B cell (primary cell): ENCODE data around the gene KIAA1614. TPM values are rescaled to one million over a fixed set of nuclear protein-coding genes. Genes with fewer than 3 reads are reported as not detected.

Source experiments
- ATAC-seq: fragments of 200-7000 bp; cut with Tn5 transposase; one replicate; pipeline ENCODE4 v1.10.0; 2021; ENCODE audit warnings: low read depth, mild to moderate bottlenecking, moderate number of reproducible peaks, moderate library complexity
- CTCF ChIA-PET: fragments of 350-600 bp; sonication (Branson Sonifier 250); formaldehyde crosslinking; loops from one replicate; lab custom pipeline; 2021; ENCODE audit warnings: antibody characterized with exemption, inconsistent platforms; lab: Charles Lee
- POLR2A ChIA-PET: fragments of 350-600 bp; sonication (Branson Sonifier 250); formaldehyde crosslinking; loops from one replicate; lab custom pipeline; 2021; ENCODE audit warnings: antibody characterized with exemption; lab: Charles Lee
- DNase-seq: peaks from one replicate; pipeline ENCODE4 v3.0.0; 2013
- H2AFZ ChIP-seq: 2 replicates; pipeline ENCODE4 v1.6.1; 2012; ENCODE audit warnings: mild to moderate bottlenecking, low read depth, low read length; ENCODE audit not compliant: insufficient read depth, poor library complexity, severe bottlenecking
- H3K27ac ChIP-seq, 2 donors: 1 replicate in 1 of 2; 2 replicates in 1 of 2; pipeline ENCODE4 v1.5.1; 2012 to 2013; ENCODE audit warnings: low read length in 2 of 2, mild to moderate bottlenecking in 2 of 2, moderate library complexity in 1 of 2
- H3K27me3 ChIP-seq, 4 experiments: fragments of 200-600 bp in 1 of 4; sonication (generic) in 1 of 4; replicated peaks in 1 of 4; 1 replicate in 2 of 4; 2 replicates in 2 of 4; pipeline versions ENCODE4 v1.6.1 to v1.7.0; 2013 to 2016; ENCODE audit warnings: low read length in 3 of 4, mild to moderate bottlenecking in 2 of 4, mixed read lengths in 1 of 4, moderate library complexity in 1 of 4; ENCODE audit not compliant: insufficient read depth in 4 of 4, control insufficient read depth in 3 of 4; ENCODE audit errors: control extremely low read depth in 1 of 4
- H3K36me3 ChIP-seq, 2 experiments: replicated peaks in 1 of 2; 1 replicate in 1 of 2; 2 replicates in 1 of 2; pipeline versions ENCODE4 v1.6.1 to v1.7.1; 2013; ENCODE audit warnings: low read length in 1 of 2; ENCODE audit not compliant: insufficient read depth in 2 of 2, control insufficient read depth in 1 of 2; ENCODE audit errors: control extremely low read depth in 1 of 2, extremely low read depth in 1 of 2
- H3K4me1 ChIP-seq, 2 donors: fragments of 200-600 bp in 1 of 2; sonication (generic) in 1 of 2; 1 replicate in 1 of 2; 2 replicates in 1 of 2; pipeline versions ENCODE4 v1.5.1 to v1.6.1; 2013 to 2017; ENCODE audit warnings: low read length in 2 of 2; ENCODE audit not compliant: control insufficient read depth in 2 of 2, insufficient read depth in 2 of 2
- H3K4me2 ChIP-seq: replicated peaks from 2 replicates; pipeline ENCODE3; 2012; ENCODE audit warnings: mild to moderate bottlenecking, low read depth, low read length; ENCODE audit not compliant: poor library complexity, severe bottlenecking
- H3K4me3 ChIP-seq, 5 experiments: fragments of 200-600 bp in 1 of 5; sonication (generic) in 1 of 5; 1 replicate in 3 of 5; 2 replicates in 2 of 5; pipeline versions ENCODE4 v1.5.1 to v1.7.0; 2011 to 2016; ENCODE audit warnings: low read length in 4 of 5, mild to moderate bottlenecking in 4 of 5, low read depth in 2 of 5, control low read depth in 1 of 5, moderate library complexity in 1 of 5; ENCODE audit not compliant: insufficient read depth in 1 of 5; ENCODE audit errors: control extremely low read depth in 1 of 5, extremely low read depth in 1 of 5
- H3K79me2 ChIP-seq: fragments of 200-600 bp; sonication (generic); one replicate; pipeline ENCODE4 v1.6.0; 2016; ENCODE audit warnings: low read length; ENCODE audit not compliant: control insufficient read depth, insufficient read depth
- H3K9ac ChIP-seq: fragments of 200-600 bp; sonication (generic); 2 replicates; pipeline ENCODE4 v1.6.1; 2017; ENCODE audit warnings: mild to moderate bottlenecking, low read length, moderate library complexity
- H3K9me3 ChIP-seq, 3 donors: one replicate each; pipeline versions ENCODE4 v1.6.1 to v1.7.1; 2013; ENCODE audit warnings: low read length in 2 of 3; ENCODE audit not compliant: control insufficient read depth in 2 of 3, insufficient read depth in 1 of 3; ENCODE audit errors: control extremely low read depth in 1 of 3
- H4K20me1 ChIP-seq: 2 replicates; pipeline ENCODE4 v1.6.0; 2012; ENCODE audit warnings: mild to moderate bottlenecking, low read length; ENCODE audit not compliant: insufficient read depth, control insufficient read depth, poor library complexity, severe bottlenecking
- H3K27ac Mint-ChIP-seq: one replicate; pipeline ENCODE4 v1.8.0; 2021; ENCODE audit warnings: mixed read lengths
- H3K27me3 Mint-ChIP-seq: one replicate; pipeline ENCODE4 v1.8.0; 2021; ENCODE audit warnings: mixed read lengths
- H3K4me1 Mint-ChIP-seq: one replicate; pipeline ENCODE4 v1.8.0; 2021; ENCODE audit warnings: mixed read lengths
- H3K4me3 Mint-ChIP-seq: one replicate; pipeline ENCODE4 v1.8.0; 2021; ENCODE audit warnings: mixed read lengths
- H3K9me3 Mint-ChIP-seq: one replicate; pipeline ENCODE4 v1.8.0; 2022; ENCODE audit warnings: mixed read lengths; ENCODE audit not compliant: insufficient read depth
- EZH2 ChIP-seq: IDR thresholded peaks from 2 replicates; pipeline ENCODE4 v1.6.1; 2012; ENCODE audit warnings: borderline replicate concordance, low read depth, mild to moderate bottlenecking, moderate library complexity, low read length; ENCODE audit not compliant: insufficient read depth, poor library complexity, severe bottlenecking
- WGBS: methylation state at CpG from one replicate; pipeline ENCODE4 v1.1.5; 2013; ENCODE audit warnings: missing lambda C conversion rate; ENCODE audit not compliant: insufficient coverage; 5-methylcytosine and 5-hydroxymethylcytosine counted together
- intact Hi-C: fragments of 100-400 bp; cut with micrococcal nuclease; formaldehyde crosslinking; loops from one replicate; pipeline ENCODE4 v1.10.0; 2022
- polyA plus RNA-seq: library from polyadenylated mRNA; depleted of rRNA; stranded (reverse); fragments of >200 nt; gene quantifications from 2 replicates; pipeline ENCODE4 v1.2.3, GENCODE V29; 2012
- total RNA-seq, 2 donors: library from RNA; stranded (reverse); fragments of 120-200 nt in 1 of 2; gene quantifications; 1 replicate in 1 of 2; 2 replicates in 1 of 2; pipeline versions ENCODE4 v1.2.3 to v1.2.4, GENCODE V29; 2013 to 2022
- TF ChIP-seq, protein P1 (sequence below): fragments of 200-600 bp; IDR thresholded peaks from one replicate; pipeline ENCODE4 v1.8.0; 2022; ENCODE audit warnings: antibody characterized with exemption, mild to moderate bottlenecking

Gene KIAA1614
- total and polyA plus RNA-seq, 2 donors (not counting 1 experiment from before 2014, with no cell fraction given): 0.03 to 0.22 TPM

- no peaks in the 10 kb centered on the region for H3K9me3 Mint-ChIP-seq
- Histone ChIP-seq H3K27me3 (peaks cover 0 to 18% (median 9%) of the 10 kb centered on the region in 4 experiments), H3K9ac (no peak overlapping the region), H3K4me3 (no peak overlapping the region), H3K36me3 (no peaks in the 10 kb centered on the region), H3K79me2 (no peaks in the 10 kb centered on the region), H3K4me1 (peaks cover 7 to 8% of the 10 kb centered on the region in 2 donors), H3K9me3 (peaks cover 0 to 12% (median 0%) of the 10 kb centered on the region in 3 donors), H3K27ac (no peak overlapping the region), H4K20me1 (no peaks in the 10 kb centered on the region), H2AFZ (no peak overlapping the region), H3K4me2 (no peak overlapping the region)
- TF ChIP-seq, protein P1, sequence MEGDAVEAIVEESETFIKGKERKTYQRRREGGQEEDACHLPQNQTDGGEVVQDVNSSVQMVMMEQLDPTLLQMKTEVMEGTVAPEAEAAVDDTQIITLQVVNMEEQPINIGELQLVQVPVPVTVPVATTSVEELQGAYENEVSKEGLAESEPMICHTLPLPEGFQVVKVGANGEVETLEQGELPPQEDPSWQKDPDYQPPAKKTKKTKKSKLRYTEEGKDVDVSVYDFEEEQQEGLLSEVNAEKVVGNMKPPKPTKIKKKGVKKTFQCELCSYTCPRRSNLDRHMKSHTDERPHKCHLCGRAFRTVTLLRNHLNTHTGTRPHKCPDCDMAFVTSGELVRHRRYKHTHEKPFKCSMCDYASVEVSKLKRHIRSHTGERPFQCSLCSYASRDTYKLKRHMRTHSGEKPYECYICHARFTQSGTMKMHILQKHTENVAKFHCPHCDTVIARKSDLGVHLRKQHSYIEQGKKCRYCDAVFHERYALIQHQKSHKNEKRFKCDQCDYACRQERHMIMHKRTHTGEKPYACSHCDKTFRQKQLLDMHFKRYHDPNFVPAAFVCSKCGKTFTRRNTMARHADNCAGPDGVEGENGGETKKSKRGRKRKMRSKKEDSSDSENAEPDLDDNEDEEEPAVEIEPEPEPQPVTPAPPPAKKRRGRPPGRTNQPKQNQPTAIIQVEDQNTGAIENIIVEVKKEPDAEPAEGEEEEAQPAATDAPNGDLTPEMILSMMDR: no peak
- no peak for TF ChIP-seq EZH2
- ATAC-seq (no peak), DNase-seq (no peak)
- CTCF ChIA-PET: no interaction called here
- WGBS: 94% methylated on average over 17 of the region's 17 CpGs
- H3K27me3 Mint-ChIP-seq: peaks cover 27% of the 10 kb centered on the region
- peaks cover 14% of the 10 kb centered on the region for H3K4me1 Mint-ChIP-seq
- intact Hi-C loops: no loop called here
- no peak overlapping the region for H3K4me3 Mint-ChIP-seq
- no peak overlapping the region for H3K27ac Mint-ChIP-seq
- POLR2A ChIA-PET: no interaction called here
Measured at GRCh38 chr1:180916012-180916770, 3.5 kb downstream of the KIAA1614 start.

GRCh38 chr1:180916771-180917170 lies 4.1 kb downstream of the KIAA1614 start:
- H3K9me3 Mint-ChIP-seq: no peaks in the 10 kb centered on the region
- intact Hi-C loops: no loop called here
- WGBS: 97% methylated on average over 10 of the region's 10 CpGs
- ATAC-seq (no peak), DNase-seq (no peak)
- Histone ChIP-seq H3K79me2 (no peaks in the 10 kb centered on the region), H3K4me1 (peaks cover 6% of the 10 kb centered on the region in 2 donors), H3K4me3 (no peak overlapping the region), H3K36me3 (no peaks in the 10 kb centered on the region), H4K20me1 (no peaks in the 10 kb centered on the region), H3K4me2 (no peak overlapping the region), H3K27me3 (peaks cover 0 to 15% (median 7%) of the 10 kb centered on the region in 4 experiments), H3K9ac (no peak overlapping the region), H2AFZ (no peak overlapping the region), H3K27ac (no peak overlapping the region), H3K9me3 (peaks cover 0 to 12% (median 0%) of the 10 kb centered on the region in 3 donors)
- no peak overlapping the region for H3K4me3 Mint-ChIP-seq
- peaks cover 25% of the 10 kb centered on the region for H3K27me3 Mint-ChIP-seq
- ChIA-PET CTCF (no interaction called here), POLR2A (no interaction called here)
- TF ChIP-seq, protein P1: no peak
- TF ChIP-seq EZH2: no peak
- no peak overlapping the region for H3K27ac Mint-ChIP-seq
- H3K4me1 Mint-ChIP-seq: peaks cover 12% of the 10 kb centered on the region
